Measurements from ENCODE around the gene TIMM21.

DNA sequence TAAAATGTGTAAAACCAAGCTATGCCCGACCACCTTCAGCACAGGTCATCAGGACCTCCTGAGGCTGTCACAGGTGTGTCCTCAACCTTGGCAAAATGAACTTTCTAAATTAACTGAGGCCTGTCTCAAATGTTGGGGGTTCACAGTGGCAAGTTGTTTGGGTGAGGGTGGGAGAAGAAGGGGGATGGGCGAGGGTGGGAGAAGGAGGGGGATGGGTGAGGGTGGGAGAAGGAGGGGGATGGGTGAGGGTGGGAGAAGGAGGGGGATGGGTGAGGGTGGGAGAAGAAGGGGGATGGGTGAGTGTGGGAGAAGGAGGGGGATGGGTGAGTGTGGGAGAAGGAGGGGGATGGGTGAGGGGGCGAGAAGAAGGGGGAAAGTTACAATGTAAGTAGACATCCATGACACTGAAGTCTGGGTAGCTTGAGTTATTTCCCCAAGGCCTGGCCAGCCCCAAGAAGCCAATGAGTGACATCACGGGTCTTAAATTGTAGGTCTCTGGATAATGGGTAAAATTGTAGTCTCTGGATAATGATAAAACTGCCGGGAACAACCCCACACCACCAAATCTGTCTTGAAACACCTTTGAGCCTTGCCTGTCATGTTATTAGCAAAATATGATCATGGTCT lies 56.3 kb downstream of the TIMM21 start:
- TF ChIP-seq, protein P1, sequence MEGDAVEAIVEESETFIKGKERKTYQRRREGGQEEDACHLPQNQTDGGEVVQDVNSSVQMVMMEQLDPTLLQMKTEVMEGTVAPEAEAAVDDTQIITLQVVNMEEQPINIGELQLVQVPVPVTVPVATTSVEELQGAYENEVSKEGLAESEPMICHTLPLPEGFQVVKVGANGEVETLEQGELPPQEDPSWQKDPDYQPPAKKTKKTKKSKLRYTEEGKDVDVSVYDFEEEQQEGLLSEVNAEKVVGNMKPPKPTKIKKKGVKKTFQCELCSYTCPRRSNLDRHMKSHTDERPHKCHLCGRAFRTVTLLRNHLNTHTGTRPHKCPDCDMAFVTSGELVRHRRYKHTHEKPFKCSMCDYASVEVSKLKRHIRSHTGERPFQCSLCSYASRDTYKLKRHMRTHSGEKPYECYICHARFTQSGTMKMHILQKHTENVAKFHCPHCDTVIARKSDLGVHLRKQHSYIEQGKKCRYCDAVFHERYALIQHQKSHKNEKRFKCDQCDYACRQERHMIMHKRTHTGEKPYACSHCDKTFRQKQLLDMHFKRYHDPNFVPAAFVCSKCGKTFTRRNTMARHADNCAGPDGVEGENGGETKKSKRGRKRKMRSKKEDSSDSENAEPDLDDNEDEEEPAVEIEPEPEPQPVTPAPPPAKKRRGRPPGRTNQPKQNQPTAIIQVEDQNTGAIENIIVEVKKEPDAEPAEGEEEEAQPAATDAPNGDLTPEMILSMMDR (IDR thresholded peaks at IDR 0.05; ENCODE audit: borderline replicate concordance, extremely low read depth, low read length, poor library complexity, severe bottlenecking) = no peak
- no peak for TF ChIP-seq EZH2 (IDR thresholded peaks at IDR 0.05; ENCODE audit: borderline replicate concordance, low read depth, low read length, severe bottlenecking)

Measured in DND-41 (cell line).